ENCODE data around the gene ASCC3.
A peak's percentile ranks its signal among the peaks of the same experiment; 100 is the strongest.

GRCh38 chr6:100719883-100720682 lies 161.0 kb downstream of the ASCC3 start:
- peak; percentile 65 for TF ChIP-seq CTCF (conservative IDR thresholded peaks at IDR 0.05; ENCODE audit: low read depth, low read length)
- TF ChIP-seq EZH2 (IDR thresholded peaks at IDR 0.05; ENCODE audit: borderline replicate concordance, low read depth, low read length, poor library complexity, severe bottlenecking): no peak
